Measurements from ENCODE around the gene STXBP1. TPM values are rescaled to one million over a fixed set of nuclear protein-coding genes. Genes with fewer than 3 reads are reported as not detected.

STXBP1 gene
- total RNA-seq, 1 experiment from 2014 or later = 40.6 TPM

GRCh38 chr9:127720031-127720864 lies 108.2 kb downstream of the STXBP1 start (continued):
- no peak for TF ChIP-seq POLR2A (IDR thresholded peaks at IDR 0.05; ENCODE audit: borderline replicate concordance, extremely low read depth, insufficient read depth, insufficient read length)
- TF ChIP-seq, protein P1, sequence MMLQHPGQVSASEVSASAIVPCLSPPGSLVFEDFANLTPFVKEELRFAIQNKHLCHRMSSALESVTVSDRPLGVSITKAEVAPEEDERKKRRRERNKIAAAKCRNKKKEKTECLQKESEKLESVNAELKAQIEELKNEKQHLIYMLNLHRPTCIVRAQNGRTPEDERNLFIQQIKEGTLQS (IDR thresholded peaks at IDR 0.05) = no peak
- TF ChIP-seq EZH2 (IDR thresholded peaks at IDR 0.05) = no peak
- TF ChIP-seq POLR2AphosphoS5 (IDR thresholded peaks at IDR 0.05; ENCODE audit: low read depth, low read length) = no peak
- TF ChIP-seq CBX3 (IDR thresholded peaks at IDR 0.05; ENCODE audit: low read depth) = no peak
- TF ChIP-seq TCF7L2 (IDR thresholded peaks at IDR 0.05; ENCODE audit: borderline replicate concordance, extremely low read depth, insufficient read depth, insufficient read length) = no peak
- TF ChIP-seq SRF (IDR thresholded peaks at IDR 0.05; ENCODE audit: low read depth) = no peak
- TF ChIP-seq REST (IDR thresholded peaks at IDR 0.05; ENCODE audit: low read depth) = no peak
- TF ChIP-seq SIN3A (IDR thresholded peaks at IDR 0.05; ENCODE audit: low read depth) = no peak
- TF ChIP-seq EGR1 (IDR thresholded peaks at IDR 0.05; ENCODE audit: low read depth) = no peak
- no peak for TF ChIP-seq EZH2phosphoT487 (IDR thresholded peaks at IDR 0.05; ENCODE audit: borderline replicate concordance)
- no peak for TF ChIP-seq FOSL1 (IDR thresholded peaks at IDR 0.05; ENCODE audit: low read depth)
